OCI-LY3 (cell line): Measurements from ENCODE around the gene HMGN3.

Source experiments
- H2AFZ ChIP-seq: fragments of 200-600, 300-600 bp; shearing (Covaris generic); 2 replicates; pipeline ENCODE4 v1.6.0; 2014; ENCODE audit warnings: antibody characterized with exemption, low read depth, low read length
- H3K27ac ChIP-seq: fragments of 200-600, 300-600 bp; sonication (generic); 2 replicates; pipeline ENCODE4 v1.5.1; 2014; ENCODE audit warnings: mild to moderate bottlenecking, low read length, moderate library complexity, mixed read lengths
- H3K27me3 ChIP-seq: fragments of 200-600, 300-600 bp; sonication (generic); 2 replicates; pipeline ENCODE4 v1.6.1; 2014; ENCODE audit warnings: low read depth, low read length, mixed read lengths
- H3K36me3 ChIP-seq: fragments of 200-600, 300-600 bp; sonication (generic); replicated peaks from 2 replicates; pipeline ENCODE3; 2014; ENCODE audit warnings: low read depth, low read length, mixed read lengths
- H3K4me1 ChIP-seq: fragments of 300-600, 200-600 bp; sonication (generic); 2 replicates; pipeline ENCODE4 v1.6.1; 2014; ENCODE audit warnings: low read length, mixed read lengths
- H3K4me2 ChIP-seq: fragments of 200-600, 300-600 bp; sonication (generic); 2 replicates; pipeline ENCODE4 v1.6.1; 2014; ENCODE audit warnings: low read length, mixed read lengths
- H3K4me3 ChIP-seq: fragments of 300-600, 200-600 bp; sonication (generic); 2 replicates; pipeline ENCODE4 v1.5.1; 2014; ENCODE audit warnings: antibody characterized with exemption, mild to moderate bottlenecking, low read length, moderate library complexity
- H3K79me2 ChIP-seq: fragments of 300-600, 200-600 bp; shearing (Covaris generic); 2 replicates; pipeline ENCODE4 v1.6.1; 2014; ENCODE audit warnings: mild to moderate bottlenecking, low read length, mixed read lengths
- H3K9ac ChIP-seq: fragments of 300-600, 200-600 bp; shearing (Covaris generic); 2 replicates; pipeline ENCODE4 v1.6.0; 2014; ENCODE audit warnings: mild to moderate bottlenecking, low read length, moderate library complexity
- H3K9me3 ChIP-seq: fragments of 200-600, 300-600 bp; shearing (Covaris generic); 2 replicates; pipeline ENCODE4 v1.6.1; 2014; ENCODE audit warnings: low read length, mixed read lengths; ENCODE audit not compliant: insufficient read depth
- H4K20me1 ChIP-seq: fragments of 200-600, 300-600 bp; sonication (generic); 2 replicates; pipeline ENCODE4 v1.6.1; 2016; ENCODE audit warnings: low read length, mixed read lengths; ENCODE audit not compliant: insufficient read depth
- EZH2phosphoT487 ChIP-seq: fragments of 200-600 bp; shearing (Covaris generic); IDR thresholded peaks from 2 replicates; pipeline ENCODE4 v1.6.1; 2018; ENCODE audit warnings: antibody characterized with exemption, mixed run types, low read depth
- TF ChIP-seq, protein P1 (sequence below): fragments of 200-600, 300-600 bp; sonication (generic); IDR thresholded peaks from 2 replicates; pipeline ENCODE4 v1.5.1; 2014; ENCODE audit warnings: antibody characterized with exemption, low read length, low read depth

The HMGN3 gene

DNA sequence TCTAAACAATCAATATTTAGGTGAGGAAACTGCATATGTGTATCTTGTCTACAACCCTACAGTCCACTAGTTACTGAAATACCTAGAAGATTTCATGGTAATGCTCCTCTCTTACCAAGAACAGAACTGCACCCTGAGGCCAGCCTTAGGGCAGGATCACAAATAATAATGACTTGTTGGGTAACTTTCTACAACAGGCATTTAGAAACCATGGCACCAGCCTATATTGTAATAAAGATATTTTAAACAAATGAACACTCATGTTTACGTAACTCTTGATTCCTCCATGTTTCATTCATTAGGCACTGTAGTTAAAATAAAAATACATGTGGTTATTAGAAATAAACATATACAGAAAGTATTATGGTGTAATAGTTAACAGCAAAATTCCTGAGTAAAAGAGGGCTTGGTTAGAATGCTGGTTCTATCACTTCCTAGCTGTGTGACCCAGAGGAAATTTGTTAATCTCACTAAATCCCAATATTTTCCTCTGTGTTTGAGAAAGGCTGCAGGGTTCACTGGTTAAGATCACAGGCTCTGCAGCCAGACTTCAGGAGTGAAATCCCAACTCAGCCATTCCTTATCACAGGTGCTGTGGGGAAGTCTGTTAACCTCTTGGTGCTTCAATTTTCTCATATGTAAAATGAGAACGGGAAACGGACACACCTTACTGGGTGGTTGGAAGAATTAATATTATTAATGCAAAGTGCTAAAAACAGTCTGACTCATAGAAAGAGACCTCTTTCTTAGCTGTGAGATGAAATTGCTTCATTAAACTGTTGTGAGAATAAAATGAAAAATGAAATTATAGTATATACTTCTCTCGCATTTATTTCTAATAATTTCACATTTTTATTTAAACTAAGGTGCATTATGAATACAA is 8.5 kb downstream of the HMGN3 start:
- Histone ChIP-seq H3K36me3 (no peaks in the 10 kb centered on the region), H3K4me3 (no peak overlapping the region), H3K27ac (no peak overlapping the region), H2AFZ (no peak overlapping the region), H3K4me2 (no peak overlapping the region), H4K20me1 (no peaks in the 10 kb centered on the region), H3K79me2 (peaks cover 7% of the 10 kb centered on the region), H3K4me1 (no peaks in the 10 kb centered on the region), H3K27me3 (no peaks in the 10 kb centered on the region), H3K9me3 (no peaks in the 10 kb centered on the region), H3K9ac (no peak overlapping the region)
- TF ChIP-seq EZH2phosphoT487, result no peak
- TF ChIP-seq, protein P1, sequence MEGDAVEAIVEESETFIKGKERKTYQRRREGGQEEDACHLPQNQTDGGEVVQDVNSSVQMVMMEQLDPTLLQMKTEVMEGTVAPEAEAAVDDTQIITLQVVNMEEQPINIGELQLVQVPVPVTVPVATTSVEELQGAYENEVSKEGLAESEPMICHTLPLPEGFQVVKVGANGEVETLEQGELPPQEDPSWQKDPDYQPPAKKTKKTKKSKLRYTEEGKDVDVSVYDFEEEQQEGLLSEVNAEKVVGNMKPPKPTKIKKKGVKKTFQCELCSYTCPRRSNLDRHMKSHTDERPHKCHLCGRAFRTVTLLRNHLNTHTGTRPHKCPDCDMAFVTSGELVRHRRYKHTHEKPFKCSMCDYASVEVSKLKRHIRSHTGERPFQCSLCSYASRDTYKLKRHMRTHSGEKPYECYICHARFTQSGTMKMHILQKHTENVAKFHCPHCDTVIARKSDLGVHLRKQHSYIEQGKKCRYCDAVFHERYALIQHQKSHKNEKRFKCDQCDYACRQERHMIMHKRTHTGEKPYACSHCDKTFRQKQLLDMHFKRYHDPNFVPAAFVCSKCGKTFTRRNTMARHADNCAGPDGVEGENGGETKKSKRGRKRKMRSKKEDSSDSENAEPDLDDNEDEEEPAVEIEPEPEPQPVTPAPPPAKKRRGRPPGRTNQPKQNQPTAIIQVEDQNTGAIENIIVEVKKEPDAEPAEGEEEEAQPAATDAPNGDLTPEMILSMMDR, result no peak

DNA sequence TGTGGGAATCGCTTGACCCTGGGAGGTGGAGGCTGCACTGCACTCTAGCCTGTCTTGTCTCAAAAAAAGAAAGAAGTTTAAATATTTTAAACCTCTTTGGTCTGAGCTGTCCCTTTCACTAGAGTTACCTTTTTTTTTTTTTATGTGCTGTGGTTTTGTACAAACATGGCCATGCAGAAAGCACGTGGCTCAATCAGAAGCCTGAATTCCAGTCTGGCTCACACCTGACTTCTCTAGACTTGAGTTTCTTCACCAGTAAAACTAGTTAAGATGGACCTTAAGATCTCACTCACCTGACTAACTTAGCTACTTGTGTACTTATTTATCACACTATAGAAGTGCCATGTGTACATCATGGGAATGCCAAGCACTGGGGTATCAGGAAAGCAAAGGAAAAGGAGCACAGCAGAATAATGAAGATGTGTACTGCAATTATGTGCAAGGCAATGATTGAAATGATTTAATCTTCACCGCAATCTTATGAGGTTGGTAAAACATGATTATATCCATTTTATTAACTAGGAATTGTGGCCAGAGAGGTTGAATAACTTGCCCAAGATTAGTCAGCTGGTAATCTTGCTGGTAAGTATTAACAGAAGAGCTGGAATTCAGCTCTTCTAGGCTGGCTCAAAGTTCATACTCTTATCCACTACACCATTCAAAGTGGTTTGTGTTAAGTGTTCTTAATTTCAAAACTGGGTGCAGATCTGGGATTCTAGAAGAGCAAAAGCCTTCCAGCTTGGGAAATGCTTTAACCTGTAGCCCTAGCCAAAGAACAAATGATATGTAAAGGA is 10.7 kb downstream of the HMGN3 start:
- Histone ChIP-seq H3K4me1 (no peaks in the 10 kb centered on the region), H2AFZ (no peak overlapping the region), H3K9me3 (no peaks in the 10 kb centered on the region), H3K27me3 (no peaks in the 10 kb centered on the region), H3K4me2 (no peak overlapping the region), H3K27ac (no peak overlapping the region), H3K4me3 (no peak overlapping the region), H3K79me2 (peaks cover 7% of the 10 kb centered on the region), H3K36me3 (no peaks in the 10 kb centered on the region), H3K9ac (no peak overlapping the region), H4K20me1 (no peaks in the 10 kb centered on the region)
- TF ChIP-seq, protein P1, result no peak
- no peak for TF ChIP-seq EZH2phosphoT487

DNA sequence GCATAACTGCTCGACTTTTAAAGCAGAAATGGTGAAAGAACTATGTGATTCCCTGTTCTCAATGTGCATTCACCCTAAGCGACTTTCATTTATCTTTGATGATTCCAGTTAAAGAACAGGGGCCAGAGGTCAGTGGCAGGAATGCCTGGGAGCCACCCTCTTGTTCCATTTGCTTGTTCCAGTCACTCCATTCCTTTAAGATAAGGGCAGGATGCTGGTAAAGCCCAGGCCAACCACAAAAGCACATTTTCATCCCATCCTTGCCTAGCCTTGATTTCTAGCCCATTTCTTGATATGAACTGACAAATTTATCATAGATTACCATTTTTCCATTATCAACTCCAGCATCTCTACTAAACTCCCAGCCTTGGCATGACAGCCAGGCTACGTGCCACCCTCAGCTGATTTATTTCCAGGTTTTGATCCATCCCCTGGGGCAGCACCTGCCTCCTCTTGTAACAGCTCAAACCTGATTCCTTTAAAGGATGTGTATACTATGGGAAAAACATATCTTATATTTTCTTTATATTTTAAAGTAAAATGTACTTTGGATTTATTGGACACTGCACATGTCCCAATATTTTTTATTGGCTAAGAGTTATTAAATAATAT is 19.2 kb downstream of the HMGN3 start:
- Histone ChIP-seq H3K4me2 (no peak overlapping the region), H3K9ac (no peak overlapping the region), H2AFZ (no peak overlapping the region), H3K36me3 (peaks cover under 1% of the 10 kb centered on the region), H3K27ac (no peak overlapping the region), H3K4me1 (no peaks in the 10 kb centered on the region), H3K4me3 (no peak overlapping the region), H3K79me2 (no peaks in the 10 kb centered on the region), H3K27me3 (no peaks in the 10 kb centered on the region), H4K20me1 (peaks cover 3% of the 10 kb centered on the region; the same call in 1 of the 2 replicates), H3K9me3 (no peaks in the 10 kb centered on the region)
- TF ChIP-seq, protein P1, result no peak
- no peak for TF ChIP-seq EZH2phosphoT487

DNA sequence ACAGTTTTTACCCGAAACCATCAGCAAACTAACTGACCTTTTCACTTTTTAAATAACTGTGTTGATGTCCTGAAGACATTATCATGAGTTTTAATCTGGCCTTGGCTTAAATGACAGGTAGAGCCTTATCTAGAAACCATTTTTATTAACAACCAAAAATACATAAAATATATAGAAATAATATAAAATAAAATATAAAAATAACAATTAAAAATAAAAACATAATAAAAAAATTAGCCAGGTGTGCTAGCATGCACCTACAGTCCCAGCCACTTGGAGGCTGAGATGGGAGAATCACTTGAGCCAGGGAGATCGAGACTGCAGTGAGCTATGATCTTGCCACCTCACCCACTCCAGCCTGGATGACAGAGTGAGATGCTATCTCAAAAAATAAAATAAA is 21.6 kb downstream of the HMGN3 start:
- Histone ChIP-seq H3K79me2 (no peaks in the 10 kb centered on the region), H3K9me3 (no peaks in the 10 kb centered on the region), H3K27ac (no peak overlapping the region), H3K4me1 (no peaks in the 10 kb centered on the region), H2AFZ (no peak overlapping the region), H3K36me3 (peaks cover 4% of the 10 kb centered on the region), H3K4me3 (no peak overlapping the region), H3K4me2 (no peak overlapping the region), H3K9ac (no peak overlapping the region), H4K20me1 (peaks cover 3% of the 10 kb centered on the region; the same call in 1 of the 2 replicates), H3K27me3 (no peaks in the 10 kb centered on the region)
- TF ChIP-seq, protein P1, result no peak
- no peak for TF ChIP-seq EZH2phosphoT487
